Airway epithelial cell (primary cell): ENCODE results near the gene ARL14EPL. TPM values are rescaled to one million over a fixed set of nuclear protein-coding genes. Genes with fewer than 3 reads are reported as not detected.

Experiments
- total RNA-seq: library from RNA; depleted of rRNA; stranded (reverse); fragments of >200 nt; gene quantifications from 2 replicates; pipeline ENCODE4 v1.2.3, GENCODE V29; 2015

The ARL14EPL gene
- not detected in 2 replicates for total RNA-seq

DNA sequence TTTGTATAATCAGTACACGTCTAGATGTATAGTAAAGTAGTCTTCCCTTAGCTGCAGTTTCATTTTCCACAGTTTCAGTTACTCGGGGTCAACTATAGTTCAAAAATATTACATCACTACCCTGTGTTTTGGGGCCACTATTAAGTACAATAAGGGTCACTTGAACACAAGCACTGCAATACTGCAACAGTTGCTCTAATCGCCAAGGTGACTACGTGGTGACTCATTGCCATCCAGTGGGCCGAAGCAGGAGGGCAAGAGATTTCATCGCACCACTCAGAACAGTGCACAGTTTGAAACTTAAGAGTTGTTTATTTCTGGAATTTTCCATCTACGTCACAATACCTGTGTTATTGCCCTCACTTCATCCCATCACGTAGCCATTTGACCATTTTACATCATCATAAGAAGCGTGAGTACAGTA lies at the start of gene ARL14EPL:
ARL14EPL (plus strand) TSS at position 379 of the 424 bp plus-strand sequence. CDS start 18,994 bp downstream, outside the sequence.

GRCh38 chr5:116084871-116085715 lies 52.8 kb downstream of the ARL14EPL start, which contains the start of gene COMMD10:
COMMD10 (plus strand) TSS chr5:116085025.

Other genes with a start within 250 kb of the ARL14EPL start
- not detected in 2 replicates for gene CDO1, start 215.8 kb upstream of the ARL14EPL start, total RNA-seq
- gene ATG12, start 190.9 kb upstream of the ARL14EPL start, total RNA-seq, result 14.3 and 23.7 TPM in 2 replicates
- gene AP3S1, start 190.5 kb upstream of the ARL14EPL start, total RNA-seq, result 87.0 and 224 TPM in 2 replicates
- gene LVRN, start 70.0 kb upstream of the ARL14EPL start, total RNA-seq, result 0.33 and 0.49 TPM in 2 replicates
- gene COMMD10, start 52.6 kb downstream of the ARL14EPL start, total RNA-seq, result 15.4 and 25.9 TPM in 2 replicates